ENCODE measurements around the gene CYB561D2.

The CYB561D2 gene

DNA sequence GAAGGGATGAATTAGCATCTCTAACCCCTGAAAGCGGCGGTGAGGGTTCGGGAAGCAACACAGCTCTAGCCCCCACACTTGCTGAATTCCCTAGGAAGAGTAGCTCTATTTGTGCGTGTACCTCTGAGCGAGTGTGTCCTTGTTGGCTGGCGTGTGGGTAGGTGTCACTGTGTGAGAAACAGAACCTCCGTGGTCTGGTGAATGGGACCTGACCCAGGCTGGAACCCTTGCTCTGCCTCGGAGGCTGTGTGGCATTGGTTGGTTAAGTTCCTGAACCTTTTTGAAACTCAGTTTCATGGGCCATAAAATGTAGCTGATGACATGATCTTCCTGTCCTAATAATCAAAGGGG is 9.1 kb downstream of the CYB561D2 start:
- no peak for DNase-seq (ENCODE audit: low read depth in 1 of 2, low spot score in 1 of 2)

DNA sequence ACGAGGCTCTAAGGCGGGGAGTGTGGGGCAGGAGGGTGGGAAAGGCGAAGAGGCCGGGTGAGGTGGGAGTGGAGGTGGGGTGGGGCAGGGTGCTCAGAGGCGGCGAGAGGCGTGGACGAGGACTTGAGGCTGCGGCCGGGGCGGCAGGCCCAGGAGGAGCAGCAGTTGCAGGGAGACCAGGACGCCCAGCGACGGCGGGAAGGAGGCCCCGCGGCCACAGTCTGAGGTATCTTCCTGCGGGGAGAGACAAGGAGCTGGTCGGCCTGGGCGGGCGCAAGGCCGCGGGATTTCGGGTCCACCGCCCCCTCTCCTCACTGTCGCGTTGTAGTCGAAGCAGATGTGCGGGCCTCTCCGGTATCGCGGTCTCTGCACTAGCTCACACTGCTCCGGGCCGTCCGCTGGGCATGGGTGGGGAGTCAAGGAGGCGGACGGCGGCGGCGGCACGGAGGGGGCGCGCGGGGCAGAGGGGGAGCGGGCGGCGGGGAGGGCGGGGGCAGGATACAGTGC is 14.0 kb downstream of the CYB561D2 start:
- DNase-seq (ENCODE audit: low read depth in 1 of 2, low spot score in 1 of 2): no peak

DNA sequence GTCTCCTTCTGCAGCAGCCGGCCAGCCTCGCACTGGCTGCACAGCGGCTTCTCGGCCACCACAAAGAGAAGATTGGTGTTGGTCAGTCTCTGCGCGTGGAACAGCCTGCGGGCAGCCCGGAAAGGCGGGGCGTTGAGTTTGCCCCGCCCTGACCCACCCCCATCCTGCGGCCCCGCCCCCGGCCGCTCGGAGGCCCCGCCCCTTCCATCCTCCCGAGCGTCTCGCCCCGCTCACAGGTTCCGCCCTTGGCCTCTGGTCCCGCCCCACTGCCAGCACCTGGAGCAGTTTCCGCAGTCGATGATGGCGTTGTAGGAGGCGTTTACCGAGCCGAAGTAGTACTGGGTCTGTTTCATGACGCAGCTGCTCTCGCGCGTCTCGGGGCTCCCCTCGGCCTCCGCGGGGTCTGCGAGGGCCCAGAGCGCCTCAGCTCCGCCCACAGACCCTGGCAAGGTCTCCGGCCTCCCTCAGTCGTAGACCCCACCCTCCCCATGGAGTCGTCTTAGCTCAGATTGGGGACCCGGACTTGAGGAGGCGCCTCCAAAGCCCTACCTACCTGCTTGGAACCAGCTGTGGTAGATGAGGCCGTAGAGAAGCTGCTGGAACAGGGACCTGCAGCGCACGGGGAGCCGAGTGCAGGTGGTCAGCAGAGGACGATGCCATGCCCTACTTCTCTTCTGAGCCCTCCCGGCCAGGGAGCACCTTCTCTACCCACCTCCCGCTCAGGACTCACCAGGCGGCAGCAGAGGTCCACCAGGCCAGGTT is 14.6 kb downstream of the CYB561D2 start:
- DNase-seq (ENCODE audit: low read depth in 1 of 2, low spot score in 1 of 2): peak; percentile 87 to 89

DNA sequence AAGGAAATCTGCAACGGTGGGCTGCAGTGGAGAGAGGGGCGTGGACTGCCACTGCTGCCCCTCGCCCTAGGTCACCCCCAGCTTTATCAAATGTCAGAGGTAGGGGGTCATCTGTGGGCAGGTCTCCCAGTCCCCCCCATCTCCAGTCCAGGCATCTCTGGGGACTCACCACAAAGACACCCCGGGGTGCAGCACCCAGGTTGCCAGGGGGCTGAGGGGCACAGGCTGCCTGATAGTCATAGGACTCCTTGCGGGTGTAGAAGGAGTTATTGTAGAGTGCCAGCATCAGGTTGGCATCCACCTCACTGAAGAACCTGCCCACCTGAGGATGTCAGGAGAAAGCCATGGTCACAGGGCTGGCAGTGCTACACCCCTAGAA is 15.2 kb downstream of the CYB561D2 start:
- DNase-seq (ENCODE audit: low read depth in 1 of 2, low spot score in 1 of 2): no peak

DNA sequence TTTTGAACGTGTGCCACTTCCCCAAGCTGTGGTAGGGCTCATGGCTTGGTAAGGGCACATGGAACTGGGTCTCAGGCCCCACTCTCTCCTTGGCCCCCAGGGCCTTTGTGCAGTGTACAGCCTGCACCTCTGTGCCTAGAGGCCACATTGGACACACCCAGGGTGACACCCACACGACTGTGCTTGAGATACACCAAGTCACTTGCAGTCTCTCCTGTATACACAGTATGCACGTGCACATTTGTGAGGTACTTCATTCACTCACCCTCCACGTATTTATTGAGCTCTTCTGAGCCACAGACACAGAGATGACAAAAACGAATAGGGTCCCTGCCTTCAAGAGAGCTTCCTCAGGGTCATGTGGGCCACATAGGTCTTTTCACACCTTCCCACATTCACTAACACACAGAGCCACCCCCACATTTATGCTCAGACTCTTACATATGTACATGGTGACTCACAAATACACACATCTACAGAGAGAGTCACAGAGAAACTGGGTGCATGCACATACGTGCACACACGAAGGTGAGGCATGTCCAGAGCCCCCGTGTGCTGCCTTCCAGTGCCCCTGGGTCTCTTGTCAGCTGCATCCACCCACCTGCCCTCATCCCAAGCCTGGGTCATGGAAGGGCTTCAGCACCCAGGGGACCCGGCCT is 18.5 kb downstream of the CYB561D2 start:
- DNase-seq (ENCODE audit: low read depth in 1 of 2, low spot score in 1 of 2): no peak

DNA sequence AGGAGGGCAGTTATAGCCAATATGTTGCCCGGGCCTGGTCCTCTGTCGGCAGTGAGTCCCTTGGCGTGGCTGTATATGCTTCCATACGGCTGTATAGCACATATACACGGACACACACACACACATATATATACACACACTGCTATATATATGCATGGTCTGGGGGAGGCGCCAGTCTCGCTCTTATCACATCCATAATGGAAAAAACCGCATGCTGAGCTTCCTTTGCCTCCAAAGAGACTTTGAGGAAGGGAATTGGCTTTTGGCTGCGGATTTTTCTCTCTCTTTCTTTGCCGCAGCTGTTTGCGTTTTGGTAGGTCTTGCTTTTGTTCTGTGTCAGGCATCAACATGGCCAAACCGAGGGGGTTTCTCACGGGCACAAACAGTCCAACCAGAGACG is 19.9 kb downstream of the CYB561D2 start:
- no peak for DNase-seq (ENCODE audit: low read depth in 1 of 2, low spot score in 1 of 2)

DNA sequence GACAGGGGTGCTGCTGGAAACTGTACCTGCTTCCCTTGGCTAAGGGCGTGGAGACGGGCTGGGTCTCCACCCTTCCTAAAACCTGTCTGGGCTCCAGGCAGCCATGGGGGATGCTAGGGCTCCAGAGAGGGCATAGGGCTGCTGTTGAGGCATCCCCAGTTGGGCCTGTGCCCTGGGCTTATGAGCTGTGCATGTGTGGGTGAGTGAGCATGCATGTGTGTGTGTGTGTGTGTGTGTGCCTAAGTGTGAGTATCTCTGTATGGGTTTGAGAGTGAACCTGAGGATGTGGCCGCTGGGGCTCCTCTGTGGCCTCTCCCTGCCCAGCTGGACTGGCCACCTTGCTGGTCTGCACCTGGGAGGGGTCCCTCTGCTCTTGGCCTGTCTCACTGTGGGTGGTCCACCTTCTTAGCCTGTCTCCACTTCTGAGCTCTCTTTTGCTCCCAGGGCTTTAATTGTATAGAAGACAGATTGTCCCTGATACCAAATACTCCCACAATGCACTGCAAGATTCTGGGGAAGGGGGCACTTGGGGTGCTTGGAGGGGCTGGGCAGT is 20.5 kb downstream of the CYB561D2 start:
- DNase-seq (ENCODE audit: low read depth in 1 of 2, low spot score in 1 of 2): no peak

DNA sequence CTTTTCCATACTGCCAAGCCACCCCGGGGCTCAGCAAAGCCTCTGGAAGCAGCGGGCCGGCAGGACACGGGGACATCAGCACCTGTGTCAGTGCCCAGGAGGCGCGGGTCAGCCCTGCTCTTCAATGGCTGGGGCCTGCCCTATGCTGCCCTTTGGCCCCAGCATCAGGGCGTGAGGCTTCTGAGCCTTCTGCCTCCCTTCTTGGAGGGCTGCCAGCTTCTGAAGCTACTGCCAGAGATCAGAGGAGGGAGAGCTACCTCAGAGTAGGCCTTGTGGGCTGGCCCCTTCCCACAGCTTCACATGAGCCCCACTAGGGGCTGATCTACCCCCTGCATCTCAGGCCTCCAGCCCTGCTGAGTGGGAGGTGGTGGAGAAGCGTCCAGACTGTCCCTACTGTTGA is 21.7 kb downstream of the CYB561D2 start:
- DNase-seq (ENCODE audit: low read depth in 1 of 2, low spot score in 1 of 2): no peak

DNA sequence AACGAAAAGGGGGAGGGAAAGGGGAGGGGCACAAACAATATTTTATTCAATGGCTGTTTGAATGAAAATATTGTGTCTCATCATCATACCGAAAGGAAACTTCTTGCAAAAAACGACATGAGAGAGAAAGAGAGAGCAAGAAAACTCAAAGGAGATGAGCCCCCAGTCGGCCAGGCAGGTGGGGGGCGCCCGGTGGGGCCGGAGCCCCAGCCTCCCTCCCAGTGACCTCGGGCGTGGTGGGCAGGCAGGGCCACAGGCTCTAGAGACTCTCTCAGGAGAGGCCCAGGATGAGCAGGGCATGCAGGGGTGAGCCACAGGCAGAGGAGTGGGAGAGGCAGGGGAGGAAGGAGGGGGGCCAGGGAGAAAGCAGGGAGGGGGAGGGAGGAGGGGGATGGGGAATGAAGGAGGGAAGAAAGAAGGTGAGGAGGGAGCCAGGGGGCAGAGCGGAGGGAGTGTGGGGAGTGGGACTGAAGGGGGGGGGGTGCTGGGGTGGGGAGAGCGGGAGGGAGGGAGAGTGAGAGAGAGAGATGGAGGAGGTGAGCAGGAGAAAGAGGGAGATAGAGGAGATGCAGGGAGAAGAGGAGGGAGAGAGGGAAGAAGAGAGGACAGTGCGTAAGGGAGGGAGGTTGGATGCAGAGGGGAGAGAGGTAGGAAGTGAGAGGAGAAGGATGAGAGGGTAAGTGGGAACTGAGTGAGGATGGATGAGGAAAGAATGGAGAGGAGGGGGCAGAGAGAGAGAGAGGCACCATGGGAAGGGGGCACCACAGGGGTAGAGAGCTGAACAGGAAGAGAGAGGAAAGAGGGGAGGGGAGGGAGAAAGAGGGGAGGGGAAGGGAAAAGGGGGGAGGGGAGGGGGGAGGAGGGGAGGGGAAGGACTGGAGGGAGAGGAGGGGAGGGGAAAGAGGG is 22.7 kb downstream of the CYB561D2 start:
- no peak for DNase-seq (ENCODE audit: low read depth in 1 of 2, low spot score in 1 of 2)

DNA sequence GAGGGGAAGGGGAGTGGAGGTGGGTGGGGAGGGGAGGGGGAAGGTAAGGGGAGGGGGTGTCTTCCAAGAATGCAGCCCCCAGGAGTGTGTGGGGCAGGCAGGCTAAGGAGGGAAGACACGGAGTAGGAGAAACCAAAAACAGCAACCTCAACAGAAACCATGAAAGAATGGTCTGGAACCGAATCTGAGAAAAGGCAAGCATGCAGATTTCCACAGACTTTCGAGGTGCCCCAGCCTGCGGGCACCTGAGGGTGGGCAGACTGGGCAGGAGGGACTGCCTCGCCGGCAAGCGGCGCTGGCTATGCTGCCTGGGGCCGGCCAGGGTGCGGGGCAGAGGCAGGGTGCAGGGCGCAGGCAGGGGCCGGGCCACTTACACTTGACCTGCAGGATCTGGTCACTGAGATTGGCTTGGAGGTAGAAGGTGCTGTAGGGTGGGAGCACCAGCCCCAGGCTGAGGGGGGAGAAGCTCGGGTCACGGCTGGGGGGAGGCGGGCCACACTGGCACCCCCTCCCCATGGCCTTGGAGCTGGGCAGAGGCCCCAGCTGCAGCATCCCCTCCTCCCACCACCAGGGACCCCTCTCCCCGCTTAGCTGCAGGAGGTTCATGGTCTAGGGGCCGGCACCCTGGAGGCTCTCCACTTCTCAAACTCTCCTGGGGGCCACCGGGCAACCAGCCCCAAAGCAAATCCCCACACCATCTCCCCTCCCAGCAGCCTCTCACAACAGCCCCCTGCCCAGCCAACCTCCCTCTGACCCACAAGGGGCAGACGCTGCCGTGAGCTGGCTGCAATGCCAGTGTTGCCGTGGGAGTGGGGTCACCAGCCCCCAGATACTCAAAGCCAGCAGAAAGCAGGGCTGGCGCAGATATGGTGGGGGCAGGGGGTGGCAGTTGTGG is 23.9 kb downstream of the CYB561D2 start:
- DNase-seq (ENCODE audit: low read depth in 1 of 2, low spot score in 1 of 2): no peak

DNA sequence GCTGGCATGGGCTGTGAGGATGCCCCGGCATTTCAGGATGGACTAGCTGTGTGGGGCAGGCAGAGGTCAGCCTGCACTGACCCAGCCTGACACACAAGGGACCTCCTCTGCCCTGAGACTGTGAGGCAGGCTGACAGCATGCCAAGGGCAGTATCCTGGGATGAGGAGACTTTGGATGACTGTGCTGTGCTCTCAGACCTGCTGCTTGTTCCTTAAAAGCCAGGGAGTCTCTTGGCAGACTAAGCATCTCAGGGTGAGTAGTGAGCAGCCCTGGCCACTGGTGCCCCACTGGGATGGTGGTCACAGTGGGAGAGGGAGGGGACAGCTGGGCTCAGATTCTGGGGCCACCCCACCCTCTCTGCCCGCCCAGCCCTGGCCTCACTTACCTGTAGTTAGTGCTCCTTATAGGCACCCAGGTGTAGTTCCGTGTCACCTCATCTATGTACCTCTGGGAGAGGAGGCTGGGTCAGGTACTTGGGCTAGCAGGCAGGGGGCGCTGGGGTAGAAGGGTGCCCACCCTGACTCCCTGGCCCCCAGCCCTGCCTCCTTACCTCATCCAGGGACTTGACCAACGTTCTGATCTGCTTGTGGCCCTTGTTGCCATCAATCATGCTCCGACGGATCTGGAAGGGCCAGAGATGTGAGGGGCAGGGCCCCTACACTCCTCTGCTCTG is 24.7 kb downstream of the CYB561D2 start:
- no peak for DNase-seq (ENCODE audit: low read depth in 1 of 2, low spot score in 1 of 2)

DNA sequence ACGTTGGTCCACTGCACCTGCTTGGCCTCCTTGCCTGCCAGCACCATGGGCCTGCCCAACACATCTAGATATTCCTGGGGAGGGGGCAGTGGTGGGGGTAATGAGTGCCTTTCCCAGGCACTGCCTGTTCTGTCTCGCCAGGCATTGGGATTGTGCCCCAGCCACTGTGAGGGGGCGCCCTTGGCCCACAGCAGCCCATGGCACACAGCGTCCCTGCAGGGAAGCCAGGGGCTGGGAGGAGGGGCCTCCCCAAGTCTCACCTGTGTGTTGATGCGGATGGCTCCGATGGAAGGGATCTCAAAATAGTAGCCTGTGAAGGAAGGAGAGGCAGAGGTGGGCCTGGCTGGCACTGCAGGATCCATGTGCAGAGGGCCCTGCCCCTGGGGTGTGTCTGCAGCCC is 27.4 kb downstream of the CYB561D2 start:
- DNase-seq (ENCODE audit: low read depth in 1 of 2, low spot score in 1 of 2): no peak

DNA sequence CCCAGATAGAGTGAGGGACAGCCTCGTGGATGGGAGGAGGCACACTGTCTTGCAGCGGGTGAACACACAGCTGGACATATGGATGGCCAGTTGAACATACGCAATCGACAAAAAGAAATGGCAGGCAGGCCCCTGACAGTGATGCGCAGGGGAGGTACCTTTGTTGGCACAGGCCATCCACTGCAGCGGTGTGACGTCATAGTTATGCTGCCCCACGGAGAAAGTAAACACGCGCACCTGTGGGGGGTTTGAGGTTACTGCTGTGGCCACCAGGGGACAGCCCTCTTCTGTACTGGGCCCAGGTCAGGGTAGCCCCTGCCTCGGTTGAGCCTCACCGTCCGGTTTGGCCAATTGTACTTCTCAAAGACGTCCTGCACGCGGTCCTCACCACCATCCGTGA is 28.1 kb downstream of the CYB561D2 start:
- DNase-seq (ENCODE audit: low read depth in 1 of 2, low spot score in 1 of 2): no peak

DNA sequence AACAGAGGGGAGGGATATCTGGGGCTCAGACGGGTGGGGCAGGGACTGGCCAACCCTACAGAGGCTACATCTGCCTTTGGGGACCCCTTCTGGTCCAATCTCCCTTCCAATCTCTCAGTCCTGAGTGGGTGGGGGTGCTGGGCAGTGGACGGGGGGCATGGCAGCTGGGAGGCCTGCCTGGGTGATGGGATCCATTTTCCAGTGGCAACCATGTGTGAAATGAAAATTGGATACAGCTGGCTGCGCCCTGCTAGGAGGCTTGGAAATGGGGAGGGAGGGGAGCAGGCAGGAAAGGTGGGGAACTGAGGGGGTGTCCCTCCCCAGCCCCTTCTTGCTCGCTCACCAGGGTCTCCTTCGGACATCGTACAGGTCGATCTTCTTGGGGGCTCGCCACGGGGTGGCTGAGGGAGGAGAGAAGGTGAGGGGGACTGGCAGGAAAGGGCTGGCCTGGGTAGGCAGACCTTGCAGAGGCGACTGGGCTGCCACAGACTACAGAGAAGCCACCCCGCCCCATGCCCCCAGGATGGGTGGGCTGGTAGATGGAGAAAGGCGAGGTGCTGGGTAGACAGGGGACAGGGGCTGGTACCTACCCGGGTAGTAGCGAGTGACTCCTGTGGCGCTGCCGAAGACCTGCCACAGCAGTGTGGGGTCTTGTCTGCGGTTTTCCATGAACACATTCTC is 29.9 kb downstream of the CYB561D2 start:
- no peak for DNase-seq (ENCODE audit: low read depth in 1 of 2, low spot score in 1 of 2)

DNA sequence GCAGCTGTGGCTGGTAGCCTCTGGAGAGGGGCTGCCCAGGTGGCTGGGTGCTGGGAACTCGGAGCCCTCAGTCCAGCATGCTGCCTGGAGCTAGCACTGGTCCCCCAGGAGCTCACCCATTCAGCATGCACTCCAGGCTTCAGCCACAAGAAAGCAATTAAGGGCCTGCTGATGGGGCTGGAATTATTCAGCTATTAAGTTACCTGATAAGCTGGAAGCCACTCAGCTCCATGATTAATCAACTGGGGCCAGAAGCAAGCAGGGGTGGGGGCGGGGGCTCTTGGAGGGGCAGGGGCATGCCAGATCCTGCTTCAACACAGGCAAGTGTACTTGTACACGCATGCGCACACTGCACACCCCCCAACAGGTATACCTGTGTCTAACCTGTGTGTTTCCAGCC is 30.7 kb downstream of the CYB561D2 start:
- DNase-seq (ENCODE audit: low read depth in 1 of 2, low spot score in 1 of 2): no peak

DNA sequence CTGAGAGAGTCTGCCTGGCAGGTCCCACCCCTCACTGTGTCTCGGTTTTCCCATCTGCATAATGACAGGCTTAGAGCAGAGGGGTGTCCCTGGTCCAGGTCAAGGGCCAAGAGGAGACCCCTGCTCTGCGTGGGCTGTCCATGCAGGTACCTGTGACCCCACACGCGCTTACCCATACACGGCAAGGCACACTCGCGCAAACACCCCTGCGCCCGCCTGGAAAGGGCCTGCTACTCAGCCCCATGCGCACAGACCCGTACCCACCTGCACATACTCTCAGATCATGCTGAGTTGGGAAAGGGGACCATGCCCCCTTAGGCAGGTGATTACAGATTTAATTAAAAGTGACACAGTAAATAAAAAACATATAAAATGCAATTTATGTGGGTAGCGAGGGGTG is 32.1 kb downstream of the CYB561D2 start:
- DNase-seq (ENCODE audit: low read depth in 1 of 2, low spot score in 1 of 2): no peak

DNA sequence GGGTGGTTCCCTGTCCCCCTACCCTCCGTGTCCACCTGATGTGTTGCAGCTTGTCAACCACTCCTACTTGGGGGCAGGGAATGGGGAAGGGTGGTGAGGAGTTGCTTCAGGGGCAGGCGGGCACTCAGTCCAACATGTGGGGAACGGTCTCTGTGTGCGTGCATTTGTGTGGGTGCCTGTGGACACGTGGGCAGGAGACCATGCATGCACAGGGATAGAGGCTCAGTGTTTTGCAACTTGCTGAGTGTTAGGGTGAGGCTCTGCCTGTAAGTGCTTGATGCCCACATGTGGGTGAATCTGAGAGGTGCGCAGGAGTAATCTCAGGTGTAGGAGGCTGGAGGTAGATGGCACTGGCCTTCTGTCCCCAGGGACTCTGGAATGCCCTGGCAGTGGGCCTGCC is 33.1 kb downstream of the CYB561D2 start:
- DNase-seq (ENCODE audit: low read depth in 1 of 2, low spot score in 1 of 2): no peak

DNA sequence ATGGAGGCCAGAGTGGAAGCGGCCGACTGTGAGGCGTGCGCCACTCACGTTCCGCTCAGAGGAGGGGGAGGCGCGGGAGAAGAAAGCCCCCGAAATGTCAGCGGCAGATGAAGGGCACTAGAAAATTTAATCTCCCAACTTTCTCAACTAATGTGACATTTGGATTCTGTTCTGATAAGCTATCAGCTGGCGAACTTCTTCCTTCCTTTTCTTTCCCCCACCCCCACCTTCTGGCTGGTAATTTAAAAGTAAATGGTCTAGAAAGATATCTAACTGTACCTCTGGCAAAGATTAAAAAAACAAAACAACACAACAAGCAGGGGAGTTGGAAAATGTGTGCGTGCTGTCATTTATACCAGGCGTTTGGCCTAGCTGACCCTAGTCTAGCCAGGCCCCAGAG is 35.1 kb downstream of the CYB561D2 start:
- DNase-seq (ENCODE audit: low read depth in 1 of 2, low spot score in 1 of 2): no peak

DNA sequence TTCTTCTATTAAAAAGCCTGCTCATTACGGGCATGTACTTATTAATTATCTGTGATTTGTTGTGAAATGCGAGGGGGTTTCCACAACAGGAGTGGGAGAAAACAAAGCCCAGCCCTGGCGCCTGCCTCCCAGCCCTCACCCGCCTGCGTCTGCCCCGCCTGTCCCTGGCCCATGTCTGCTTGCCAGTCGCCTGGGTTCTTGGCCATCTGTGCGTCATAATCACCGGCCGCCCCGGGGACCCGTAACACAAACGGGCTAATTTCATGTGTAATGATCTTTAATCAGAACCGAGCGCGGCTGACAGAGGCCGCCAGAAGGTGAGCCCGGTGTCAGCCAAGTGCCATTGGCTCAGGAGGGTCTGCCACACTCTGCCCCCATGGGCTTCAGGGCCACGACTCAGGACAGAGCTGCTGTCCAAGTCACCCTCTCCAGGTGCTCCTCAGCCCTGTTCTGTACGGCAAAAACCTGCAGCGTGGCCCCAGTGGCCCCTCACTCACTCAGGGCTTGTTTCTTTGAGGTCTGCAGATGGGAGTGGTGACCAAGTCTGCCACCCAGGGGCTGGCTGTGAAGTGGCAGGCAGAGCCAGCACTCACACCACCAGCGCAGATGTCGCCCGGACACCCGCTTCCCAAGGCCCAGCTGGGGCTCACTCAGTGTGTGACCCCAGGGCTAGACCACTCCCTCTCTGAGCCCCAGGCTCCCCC is 37.5 kb downstream of the CYB561D2 start:
- no peak for DNase-seq (ENCODE audit: low read depth in 1 of 2, low spot score in 1 of 2)

All from stimulated activated CD4-positive, alpha-beta T cell treated with anti-CD3 and anti-CD28 coated beads, Interleukin-15, amount 100 ng/mL, for 1 hour (primary cell).